HepG2 (cell line): Measurements from ENCODE around the gene ANLN. TPM values are rescaled to one million over a fixed set of nuclear protein-coding genes. Genes with fewer than 3 reads are reported as not detected.

Source experiments
- ATAC-seq: fragments of 200-7000 bp; cut with Tn5 transposase; 3 replicates; pipeline ENCODE4 v1.9.1; 2020; ENCODE audit warnings: mild to moderate bottlenecking, moderate library complexity
- BruUV-seq: library from RNA; stranded (reverse); fragments of 400-500 nt; replicated peaks from 2 replicates; lab custom pipeline; 2021; lab: Mats Ljungman, UMichigan
- CTCF ChIA-PET: fragments of 300-600 bp; formaldehyde crosslinking; extraction: SDS; loops from one replicate; lab custom pipeline; 2021; ENCODE audit warnings: low total read pairs, inconsistent platforms, low intra/inter-chr PET ratio; lab: Yijun Ruan, JAX
- POLR2A ChIA-PET: fragments of 350-600 bp; sonication (Branson Sonifier 250); formaldehyde crosslinking; loops from one replicate; lab custom pipeline; 2020; ENCODE audit warnings: antibody characterized with exemption, inconsistent platforms; lab: Yijun Ruan, JAX
- DNase-seq: peaks from one replicate; pipeline ENCODE4 v3.0.0-alpha.2; 2015; ENCODE audit warnings: low spot score
- FAIRE-seq: peaks from 3 replicates; lab custom pipeline; 2011; peaks lifted over from hg19 to GRCh38; lab: Jason Lieb, UNC
- H2AFZ ChIP-seq: one replicate; pipeline ENCODE4 v1.6.1; 2011; ENCODE audit warnings: low read length, inconsistent platforms
- H3K27ac ChIP-seq: fragments of 300-600 bp; 3 replicates; pipeline ENCODE4 v1.8.0; 2011; ENCODE audit warnings: mixed run types, mild to moderate bottlenecking, mixed read lengths, low read length, inconsistent platforms; ENCODE audit not compliant: insufficient read depth; ENCODE audit errors: extremely low read length
- H3K27me3 ChIP-seq, 2 experiments: fragments of 200-600 bp in 1 of 2; 2 replicates in 1 of 2; 3 replicates in 1 of 2; pipeline versions ENCODE4 v1.6.0 to v1.8.0; 2011; ENCODE audit warnings: low read length in 2 of 2, mild to moderate bottlenecking in 2 of 2, moderate library complexity in 2 of 2, inconsistent platforms in 1 of 2; ENCODE audit not compliant: insufficient read depth in 2 of 2, control insufficient read depth in 1 of 2
- H3K36me3 ChIP-seq, 2 experiments: fragments of 200-600 bp in 1 of 2; replicated peaks in 1 of 2; 2 replicates in 1 of 2; 3 replicates in 1 of 2; pipeline versions ENCODE4 v1.5.1 to v1.8.0; 2011; ENCODE audit warnings: low read length in 2 of 2, inconsistent platforms in 1 of 2; ENCODE audit not compliant: insufficient read depth in 2 of 2, control insufficient read depth in 1 of 2
- H3K4me1 ChIP-seq: 2 replicates; pipeline ENCODE4 v1.5.1; 2012; ENCODE audit warnings: low read length, inconsistent platforms; ENCODE audit not compliant: insufficient read depth
- H3K4me2 ChIP-seq: 2 replicates; pipeline ENCODE4 v1.6.0; 2011; ENCODE audit warnings: low read depth, low read length, inconsistent platforms
- H3K4me3 ChIP-seq, 3 experiments: fragments of 200-600 bp in 1 of 3; sonication (generic), shearing (Covaris generic) in 1 of 3; replicated peaks in 1 of 3; 2 replicates each; pipeline ENCODE4 v1.5.1; 2011 to 2016; ENCODE audit warnings: low read length in 3 of 3, inconsistent platforms in 2 of 3, low read depth in 2 of 3, mild to moderate bottlenecking in 2 of 3, control low read depth in 1 of 3, mixed read lengths in 1 of 3; ENCODE audit not compliant: insufficient read depth in 1 of 3
- H3K79me2 ChIP-seq: one replicate; pipeline ENCODE4 v1.6.1; 2011; ENCODE audit warnings: low read length, inconsistent platforms; ENCODE audit not compliant: insufficient read depth
- H3K9ac ChIP-seq: 2 replicates; pipeline ENCODE4 v1.6.0; 2011; ENCODE audit warnings: mild to moderate bottlenecking, low read depth, low read length, inconsistent platforms; ENCODE audit not compliant: insufficient read depth
- H3K9me3 ChIP-seq: 2 replicates; pipeline ENCODE4 v1.5.1; 2012; ENCODE audit warnings: mild to moderate bottlenecking, low read length
- H4K20me1 ChIP-seq: 2 replicates; pipeline ENCODE4 v1.6.0; 2011; ENCODE audit warnings: inconsistent platforms, mild to moderate bottlenecking, low read length, moderate library complexity; ENCODE audit not compliant: insufficient read depth
- ARID2 ChIP-seq: sonication (generic); formaldehyde crosslinking; IDR thresholded peaks from 2 replicates; pipeline ENCODE4 v1.8.1; 2022; ENCODE audit warnings: mild to moderate bottlenecking, missing genetic modification reagents, borderline replicate concordance
- BCL6 ChIP-seq: IDR thresholded peaks from 2 replicates; pipeline ENCODE4 v1.6.1; 2016; ENCODE audit warnings: missing genetic modification reagents, missing compliant biosample characterization
- CENPT ChIP-seq: sonication (generic); formaldehyde crosslinking; IDR thresholded peaks from 2 replicates; pipeline ENCODE4 v1.8.0; 2022; ENCODE audit warnings: low read depth, mild to moderate bottlenecking, moderate library complexity, missing genetic modification reagents
- GFI1 ChIP-seq: sonication (generic); formaldehyde crosslinking; IDR thresholded peaks from 2 replicates; pipeline ENCODE4 v1.5.0; 2020; ENCODE audit warnings: missing genetic modification reagents, mild to moderate bottlenecking, borderline replicate concordance
- MEF2D ChIP-seq: sonication (generic); formaldehyde crosslinking; IDR thresholded peaks from 2 replicates; pipeline ENCODE4 v1.5.1; 2020; ENCODE audit warnings: mild to moderate bottlenecking, missing genetic modification reagents
- NR2F6 ChIP-seq, 2 experiments: IDR thresholded peaks; 2 replicates each; pipeline ENCODE4 v1.6.1; 2016; ENCODE audit warnings: antibody characterized with exemption in 1 of 2, mild to moderate bottlenecking in 1 of 2
- REPIN1 ChIP-seq: sonication (generic); formaldehyde crosslinking; IDR thresholded peaks from 2 replicates; pipeline ENCODE4 v1.8.0; 2022; ENCODE audit warnings: missing genetic modification reagents, low read depth, mild to moderate bottlenecking, borderline replicate concordance
- SRY ChIP-seq: sonication (generic); formaldehyde crosslinking; IDR thresholded peaks from 2 replicates; pipeline ENCODE4 v1.8.0; 2022; ENCODE audit warnings: mild to moderate bottlenecking, missing genetic modification reagents
- TCF7 ChIP-seq: sonication (generic); IDR thresholded peaks from 2 replicates; pipeline ENCODE4 v1.6.1; 2016; ENCODE audit warnings: antibody characterized with exemption, low read depth
- ZMYM2 ChIP-seq: sonication (generic); formaldehyde crosslinking; IDR thresholded peaks from 2 replicates; pipeline ENCODE4 v1.8.0; 2022; ENCODE audit warnings: mild to moderate bottlenecking, missing genetic modification reagents
- ZNF253 ChIP-seq: sonication (generic); formaldehyde crosslinking; IDR thresholded peaks from 2 replicates; pipeline ENCODE4 v1.8.0; 2022; ENCODE audit warnings: mild to moderate bottlenecking, missing genetic modification reagents, borderline replicate concordance
- ZNF30 ChIP-seq: sonication (generic); formaldehyde crosslinking; IDR thresholded peaks from 2 replicates; pipeline ENCODE4 v1.5.0; 2020; ENCODE audit warnings: mild to moderate bottlenecking, missing genetic modification reagents
- ZNF329 ChIP-seq: sonication (generic); formaldehyde crosslinking; IDR thresholded peaks from 2 replicates; pipeline ENCODE4 v1.9.0; 2021; ENCODE audit warnings: low read depth, mild to moderate bottlenecking, missing genetic modification reagents
- ZNF331 ChIP-seq: sonication (generic); formaldehyde crosslinking; IDR thresholded peaks from 2 replicates; pipeline ENCODE4 v1.4.0; 2020; ENCODE audit warnings: missing genetic modification reagents
- ZNF7 ChIP-seq: IDR thresholded peaks from 2 replicates; pipeline ENCODE4 v1.6.1; 2016; ENCODE audit warnings: missing biosample characterization, missing genetic modification reagents
- ZNF878 ChIP-seq: sonication (generic); formaldehyde crosslinking; IDR thresholded peaks from 2 replicates; pipeline ENCODE4 v1.8.1; 2023; ENCODE audit warnings: mild to moderate bottlenecking, missing genetic modification reagents, moderate library complexity
- WGBS: methylation state at CpG from one replicate; pipeline ENCODE4 v1.1.6; 2017; ENCODE audit warnings: low lambda C conversion rate; 5-methylcytosine and 5-hydroxymethylcytosine counted together
- in situ Hi-C: cut with HindIII; loops from 2 replicates; pipeline ENCODE4 v1.10.0; 2017; ENCODE audit warnings: low pct_unique_long_range_greater_than_20kb; ENCODE audit not compliant: extremely low pct_ligation_motif_present
- intact Hi-C: fragments of 100-400 bp; cut with micrococcal nuclease; formaldehyde crosslinking; loops from one replicate; pipeline ENCODE4 v1.10.0; 2022; ENCODE audit not compliant: unreplicated experiment
- polyA plus RNA-seq, 8 experiments: library from polyadenylated mRNA; depleted of rRNA in 3 of 8; stranded (reverse) in 7 of 8; unstranded in 1 of 8; fragments of >200 nt; fragmentation: Illumina TruSeq in 4 of 8; extraction: Trizol in 4 of 8; gene quantifications; 2 replicates each; pipeline versions ENCODE4 v1.2.1 to v1.2.3, GENCODE V29; 2011 to 2016; ENCODE audit warnings: low read depth in 4 of 8, missing spikeins in 1 of 8, mixed read lengths in 1 of 8; ENCODE audit not compliant: insufficient read depth in 1 of 8
- total RNA-seq, 5 experiments: library from RNA; depleted of rRNA; stranded (reverse); fragments of >200 nt; fragmentation: Illumina TruSeq; extraction: Trizol; gene quantifications; 2 replicates each; pipeline ENCODE4 v1.2.3, GENCODE V29; 2016; ENCODE audit warnings: low read depth in 1 of 5
- TF ChIP-seq, protein P1 (sequence below): sonication (generic); formaldehyde crosslinking; IDR thresholded peaks from 2 replicates; pipeline ENCODE4 v1.5.1; 2020; ENCODE audit warnings: missing genetic modification reagents, mild to moderate bottlenecking, borderline replicate concordance
- TF ChIP-seq, protein P2 (sequence below): sonication (generic); formaldehyde crosslinking; IDR thresholded peaks from 2 replicates; pipeline ENCODE4 v1.5.0; 2020; ENCODE audit warnings: mild to moderate bottlenecking, low read depth, missing genetic modification reagents, borderline replicate concordance
- TF ChIP-seq, protein P3 (sequence below): sonication (generic); formaldehyde crosslinking; IDR thresholded peaks from 2 replicates; pipeline ENCODE4 v1.9.0; 2021; ENCODE audit warnings: missing genetic modification reagents, borderline replicate concordance

Gene ANLN
- total and polyA plus RNA-seq, 2 of the 13 experiments (the other 11 are each of a cell fraction or from before 2014, with no cell fraction given) = 20.0 to 72.0 TPM

GRCh38 chr7:36393826-36394225, 4.2 kb downstream of the ANLN start (continued):
- TF ChIP-seq BCL6 (CRISPR knock-in tag) (0 out of 2 replicates have a peak, but pooled peaks have one; percentile 25), MEF2D (CRISPR knock-in tag) (peak; percentile 54; the same call in 1 of the 2 replicates), REPIN1 (0 out of 2 replicates have a peak, but pooled peaks have one; percentile 38), GFI1 (CRISPR knock-in tag) (no peak)
- TF ChIP-seq, protein P1, sequence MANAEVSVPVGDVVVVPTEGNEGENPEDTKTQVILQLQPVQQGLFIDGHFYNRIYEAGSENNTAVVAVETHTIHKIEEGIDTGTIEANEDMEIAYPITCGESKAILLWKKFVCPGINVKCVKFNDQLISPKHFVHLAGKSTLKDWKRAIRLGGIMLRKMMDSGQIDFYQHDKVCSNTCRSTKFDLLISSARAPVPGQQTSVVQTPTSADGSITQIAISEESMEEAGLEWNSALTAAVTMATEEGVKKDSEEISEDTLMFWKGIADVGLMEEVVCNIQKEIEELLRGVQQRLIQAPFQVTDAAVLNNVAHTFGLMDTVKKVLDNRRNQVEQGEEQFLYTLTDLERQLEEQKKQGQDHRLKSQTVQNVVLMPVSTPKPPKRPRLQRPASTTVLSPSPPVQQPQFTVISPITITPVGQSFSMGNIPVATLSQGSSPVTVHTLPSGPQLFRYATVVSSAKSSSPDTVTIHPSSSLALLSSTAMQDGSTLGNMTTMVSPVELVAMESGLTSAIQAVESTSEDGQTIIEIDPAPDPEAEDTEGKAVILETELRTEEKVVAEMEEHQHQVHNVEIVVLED = 0 out of 2 replicates have a peak, but pooled peaks have one; percentile 35
- TF ChIP-seq, protein P2, sequence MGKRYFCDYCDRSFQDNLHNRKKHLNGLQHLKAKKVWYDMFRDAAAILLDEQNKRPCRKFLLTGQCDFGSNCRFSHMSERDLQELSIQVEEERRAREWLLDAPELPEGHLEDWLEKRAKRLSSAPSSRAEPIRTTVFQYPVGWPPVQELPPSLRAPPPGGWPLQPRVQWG = no peak

GRCh38 chr7:36395171-36395894, 5.7 kb downstream of the ANLN start:
- H3K9me3 ChIP-seq = peaks cover 9% of the 10 kb centered on the region; the same call in 1 of the 2 replicates
- H3K79me2 ChIP-seq = peaks cover 77% of the 10 kb centered on the region
- H3K4me2 ChIP-seq = no peak overlapping the region
- H3K36me3 ChIP-seq = peaks cover 3 to 34% of the 10 kb centered on the region in 2 experiments
- BruUV-seq = no TSS peak
- H3K4me3 ChIP-seq = no peak overlapping the region
- H3K27me3 ChIP-seq = no peaks in the 10 kb centered on the region
- H3K27ac ChIP-seq = no peak overlapping the region
- FAIRE-seq = no peak
- H3K9ac ChIP-seq = no peak overlapping the region
- ChIA-PET POLR2A (no interaction called here), CTCF (no interaction called here)
- in situ Hi-C loops = no loop called here
- H3K4me1 ChIP-seq = peaks cover 32% of the 10 kb centered on the region
- DNase-seq = no peak
- WGBS = 94% methylated on average over 1 of the region's 1 CpG
- intact Hi-C loops = no loop called here
- no peak overlapping the region for H2AFZ ChIP-seq
- ATAC-seq = no peak
- no peak for TF ChIP-seq ZNF878 (CRISPR knock-in tag)
- TF ChIP-seq, protein P3, sequence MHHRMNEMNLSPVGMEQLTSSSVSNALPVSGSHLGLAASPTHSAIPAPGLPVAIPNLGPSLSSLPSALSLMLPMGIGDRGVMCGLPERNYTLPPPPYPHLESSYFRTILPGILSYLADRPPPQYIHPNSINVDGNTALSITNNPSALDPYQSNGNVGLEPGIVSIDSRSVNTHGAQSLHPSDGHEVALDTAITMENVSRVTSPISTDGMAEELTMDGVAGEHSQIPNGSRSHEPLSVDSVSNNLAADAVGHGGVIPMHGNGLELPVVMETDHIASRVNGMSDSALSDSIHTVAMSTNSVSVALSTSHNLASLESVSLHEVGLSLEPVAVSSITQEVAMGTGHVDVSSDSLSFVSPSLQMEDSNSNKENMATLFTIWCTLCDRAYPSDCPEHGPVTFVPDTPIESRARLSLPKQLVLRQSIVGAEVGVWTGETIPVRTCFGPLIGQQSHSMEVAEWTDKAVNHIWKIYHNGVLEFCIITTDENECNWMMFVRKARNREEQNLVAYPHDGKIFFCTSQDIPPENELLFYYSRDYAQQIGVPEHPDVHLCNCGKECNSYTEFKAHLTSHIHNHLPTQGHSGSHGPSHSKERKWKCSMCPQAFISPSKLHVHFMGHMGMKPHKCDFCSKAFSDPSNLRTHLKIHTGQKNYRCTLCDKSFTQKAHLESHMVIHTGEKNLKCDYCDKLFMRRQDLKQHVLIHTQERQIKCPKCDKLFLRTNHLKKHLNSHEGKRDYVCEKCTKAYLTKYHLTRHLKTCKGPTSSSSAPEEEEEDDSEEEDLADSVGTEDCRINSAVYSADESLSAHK (CRISPR knock-in tag) = no peak
- TF ChIP-seq TCF7 = no peak
- TF ChIP-seq ZNF329 = no peak
- TF ChIP-seq NR2F6 (IDR thresholded peaks at IDR 0.05) = no peak
- TF ChIP-seq NR2F6 (CRISPR knock-in tag; IDR thresholded peaks at IDR 0.05) = no peak
- TF ChIP-seq ZNF30 = no peak
- no peak for TF ChIP-seq CENPT
- TF ChIP-seq ZNF331 (CRISPR knock-in tag) = peak; percentile 100
- no peak for TF ChIP-seq ZNF253 (CRISPR knock-in tag)
- TF ChIP-seq ZNF7 (CRISPR knock-in tag) = no peak
- TF ChIP-seq SRY (CRISPR knock-in tag) = no peak
- TF ChIP-seq ARID2 (CRISPR knock-in tag) = no peak
- TF ChIP-seq ZMYM2 (CRISPR knock-in tag) = 0 out of 2 replicates have a peak, but pooled peaks have one; percentile 33
- no peaks in the 10 kb centered on the region for H4K20me1 ChIP-seq
